ENCODE results near the gene KLF5.

Gene KLF5

GRCh38 chr13:73058736-73059459 lies at the start of gene KLF5:
TSS of gene KLF5 (plus strand) at chr13:73059005. CDS start at chr13:73059328, 323 bp downstream.
- H3K4me3 ChIP-seq (ENCODE audit: low read depth, low read length): peak within 1 kb of the TSS; percentile 83

GRCh38 chr13:73011751-73012150 lies 47.1 kb upstream of the KLF5 start:
- no peak for TF ChIP-seq CTCF (IDR thresholded peaks at IDR 0.05; ENCODE audit: low read depth, low read length)
- H3K4me3 ChIP-seq (ENCODE audit: low read depth, low read length): no peak overlapping the region

More at GRCh38 chr13:73058736-73059459, at the start of gene KLF5:
- TF ChIP-seq CTCF (IDR thresholded peaks at IDR 0.05; ENCODE audit: low read depth, low read length): no peak

- no peak overlapping the region for H3K4me3 ChIP-seq (ENCODE audit: low read depth, low read length)
- TF ChIP-seq CTCF (IDR thresholded peaks at IDR 0.05; ENCODE audit: low read depth, low read length): no peak
Measured at GRCh38 chr13:73015805-73016204, 43.0 kb upstream of the KLF5 start.

- no peak for TF ChIP-seq CTCF (IDR thresholded peaks at IDR 0.05; ENCODE audit: low read depth, low read length)
- no peak overlapping the region for H3K4me3 ChIP-seq (ENCODE audit: low read depth, low read length)
Measured at GRCh38 chr13:73018336-73018735, 40.5 kb upstream of the KLF5 start.

DNA sequence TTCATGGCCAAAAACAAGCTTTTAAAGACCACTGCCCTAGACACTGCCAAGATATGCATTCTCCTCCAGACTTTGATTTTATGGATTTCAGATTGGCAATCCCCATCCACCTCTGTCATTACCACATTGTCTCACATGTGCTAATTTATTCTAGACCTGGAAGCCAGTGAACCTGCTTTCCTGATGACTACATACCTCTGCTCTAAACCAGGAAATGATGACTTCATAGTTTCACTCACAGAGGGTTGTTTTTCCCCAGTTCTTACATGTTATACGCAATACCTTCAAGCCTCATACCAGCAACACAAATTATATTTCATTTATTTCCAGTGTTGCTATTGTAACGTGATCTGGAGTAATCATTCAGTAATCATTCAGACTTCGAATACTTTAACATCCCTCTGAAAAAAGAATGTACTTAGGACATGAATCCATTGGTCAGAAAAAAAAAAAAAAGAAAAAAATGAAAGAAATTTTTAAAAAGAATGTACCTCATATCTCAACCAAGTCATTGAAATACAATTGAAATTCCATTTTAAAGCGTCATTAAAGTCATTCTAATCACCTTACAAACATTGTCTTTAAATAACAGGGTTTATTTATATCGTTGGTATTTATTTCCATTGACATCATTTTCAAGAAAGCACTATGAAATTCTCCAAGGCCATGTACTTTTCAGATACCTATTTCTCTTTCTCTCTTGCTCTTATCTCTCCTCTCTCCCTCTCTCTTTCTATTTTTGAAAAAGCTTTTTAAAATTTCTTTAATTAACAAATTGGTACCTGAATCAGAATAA lies 33.4 kb upstream of the KLF5 start:
- no peak overlapping the region for H3K4me3 ChIP-seq (ENCODE audit: low read depth, low read length)
- TF ChIP-seq CTCF (IDR thresholded peaks at IDR 0.05; ENCODE audit: low read depth, low read length): no peak

- TF ChIP-seq CTCF (IDR thresholded peaks at IDR 0.05; ENCODE audit: low read depth, low read length): no peak
- no peak overlapping the region for H3K4me3 ChIP-seq (ENCODE audit: low read depth, low read length)
Measured at GRCh38 chr13:73034901-73035300, 23.9 kb upstream of the KLF5 start.

DNA sequence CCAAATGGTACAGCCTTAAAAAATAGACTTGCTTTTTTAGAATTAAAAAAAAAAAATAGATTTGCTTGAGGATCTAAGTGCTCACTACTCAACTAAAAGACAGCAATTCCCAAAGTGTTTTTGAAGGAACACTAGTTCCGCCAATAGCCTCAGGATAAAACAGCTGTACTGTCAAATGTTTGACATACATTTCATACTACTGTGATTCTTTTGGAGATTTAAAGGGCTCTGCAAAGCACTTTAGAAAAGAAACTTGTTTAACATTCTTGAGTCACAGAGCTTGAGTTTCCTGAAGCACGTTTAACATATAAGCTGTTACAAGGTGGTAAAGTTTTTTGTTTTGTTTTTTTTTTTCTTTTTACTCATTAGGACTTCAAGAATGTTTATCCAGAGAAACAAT lies 23.1 kb upstream of the KLF5 start:
- TF ChIP-seq CTCF (IDR thresholded peaks at IDR 0.05; ENCODE audit: low read depth, low read length): no peak
- H3K4me3 ChIP-seq (ENCODE audit: low read depth, low read length): no peak overlapping the region
